Activated CD4-positive, alpha-beta T cell treated with anti-CD3 and anti-CD28 coated beads for 48 hours (primary cell): ENCODE measurements around the gene MID1IP1.

Experiments
- DNase-seq: peaks from one replicate; pipeline ENCODE4 v3.0.0-alpha.2; 2020

The MID1IP1 gene

GRCh38 chrX:38816155-38816554 is 14.9 kb downstream of the MID1IP1 start:
- DNase-seq, result peak; percentile 25

GRCh38 chrX:38817004-38817703 is 15.9 kb downstream of the MID1IP1 start:
- no peak for DNase-seq

- no peak for DNase-seq
These were observed 17.9 kb downstream of the MID1IP1 start for GRCh38 chrX:38819163-38819562.

- no peak for DNase-seq
These were observed 18.4 kb downstream of the MID1IP1 start for GRCh38 chrX:38819709-38820108.

GRCh38 chrX:38820751-38821150 is 19.5 kb downstream of the MID1IP1 start:
- DNase-seq, result no peak

GRCh38 chrX:38824176-38824575 is 22.9 kb downstream of the MID1IP1 start:
- no peak for DNase-seq

- DNase-seq, result no peak
These were observed 30.7 kb downstream of the MID1IP1 start for GRCh38 chrX:38831949-38832348.

- DNase-seq, result no peak
These were observed 36.1 kb downstream of the MID1IP1 start for GRCh38 chrX:38837389-38837788.

- DNase-seq, result no peak
These were observed 38.0 kb downstream of the MID1IP1 start for GRCh38 chrX:38839277-38839676.

GRCh38 chrX:38839944-38840343 is 38.7 kb downstream of the MID1IP1 start:
- DNase-seq, result no peak

- no peak for DNase-seq
These were observed 40.5 kb downstream of the MID1IP1 start for GRCh38 chrX:38841750-38842149.

GRCh38 chrX:38845426-38845825 is 44.2 kb downstream of the MID1IP1 start:
- no peak for DNase-seq

GRCh38 chrX:38847206-38847902 is 46.1 kb downstream of the MID1IP1 start:
- no peak for DNase-seq

- no peak for DNase-seq
These were observed 46.6 kb downstream of the MID1IP1 start for GRCh38 chrX:38847903-38848230.

- no peak for DNase-seq
These were observed 47.6 kb downstream of the MID1IP1 start for GRCh38 chrX:38848671-38849455.

- DNase-seq, result no peak
These were observed 49.7 kb downstream of the MID1IP1 start for GRCh38 chrX:38850807-38851544.

- no peak for DNase-seq
These were observed 53.0 kb downstream of the MID1IP1 start for GRCh38 chrX:38854305-38854704.
